HG03103 (cell line): ENCODE data around the gene CYB5B.
"Not testable (repeated sequence)": the region's sequence is repeated elsewhere in the genome, so short reads cannot be mapped to it uniquely, and the experiment has no call there.

ENCODE experiments used
- ATAC-seq: cut with Tn5 transposase; IDR thresholded peaks from one replicate; pipeline ENCODE4 v1.9.1; 2021; ENCODE audit warnings: low read depth; ENCODE audit not compliant: unreplicated experiment

The CYB5B gene

DNA sequence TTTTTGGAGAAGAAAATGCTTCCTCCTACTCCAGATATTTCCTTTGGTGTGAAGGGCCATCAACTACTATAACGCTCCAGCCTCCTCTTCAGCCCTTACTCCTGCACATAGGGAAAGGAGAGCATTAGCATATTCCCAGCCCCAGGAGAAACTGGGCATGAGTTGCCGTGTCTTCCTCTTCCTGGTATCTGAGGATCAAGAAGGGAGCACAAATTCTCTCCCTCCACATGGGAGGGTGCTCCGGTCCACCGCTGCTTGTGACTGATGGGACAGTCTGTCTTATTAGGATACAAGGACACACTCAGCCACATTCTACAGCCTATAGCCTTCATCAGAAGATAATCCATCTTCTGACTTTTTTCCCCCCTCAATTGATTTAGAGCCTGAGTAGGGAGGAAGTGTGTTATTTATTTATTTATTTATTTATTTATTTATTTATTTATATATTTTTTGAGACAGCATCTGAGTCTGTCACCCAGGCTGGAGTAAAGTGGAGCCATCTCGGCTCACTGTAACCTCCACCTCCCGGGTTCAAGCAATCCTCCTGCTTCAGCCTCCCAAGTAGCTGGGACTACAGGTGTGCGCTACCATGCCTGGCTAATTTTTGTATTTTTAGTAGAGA, 16.6 kb upstream of the CYB5B start:
- ATAC-seq = no peak

- no peak for ATAC-seq
Measured at GRCh38 chr16:69408475-69408874, 15.9 kb upstream of the CYB5B start.

DNA sequence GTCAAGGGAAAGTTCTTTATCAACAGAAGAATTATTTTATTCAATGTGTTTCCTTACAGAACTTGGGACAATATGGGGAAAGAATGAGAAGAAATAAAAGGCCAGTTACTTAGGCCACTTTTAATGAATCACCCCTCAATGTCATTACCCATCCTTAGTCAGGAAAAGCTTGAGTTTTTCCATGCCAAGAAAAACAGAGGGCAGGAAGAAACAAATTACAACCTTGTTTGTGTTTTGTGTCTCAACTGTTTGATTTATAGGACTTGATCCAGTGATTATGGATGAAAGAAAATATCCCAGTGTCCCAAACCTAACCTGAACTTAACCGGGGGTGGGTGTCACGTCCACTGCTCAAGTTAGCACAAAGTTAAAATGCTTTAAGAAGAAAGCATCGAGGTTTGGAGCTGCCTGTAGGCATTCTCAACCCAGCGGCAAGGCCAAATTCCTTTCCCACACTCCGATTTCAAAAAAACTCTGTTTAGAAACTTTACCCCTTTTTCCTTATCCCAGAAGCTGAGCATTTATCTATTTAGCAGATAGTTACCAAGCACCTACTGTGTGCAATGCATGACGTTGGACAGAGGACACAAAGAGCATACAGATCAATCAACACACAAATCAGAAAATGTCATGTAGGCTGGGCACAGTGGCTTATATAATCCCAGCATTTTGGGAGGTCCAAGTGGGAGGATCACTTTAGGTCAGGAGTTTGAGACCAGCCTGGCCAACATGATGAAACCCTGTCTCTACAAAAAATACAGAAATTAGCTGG, 14.0 kb upstream of the CYB5B start:
- no peak for ATAC-seq

DNA sequence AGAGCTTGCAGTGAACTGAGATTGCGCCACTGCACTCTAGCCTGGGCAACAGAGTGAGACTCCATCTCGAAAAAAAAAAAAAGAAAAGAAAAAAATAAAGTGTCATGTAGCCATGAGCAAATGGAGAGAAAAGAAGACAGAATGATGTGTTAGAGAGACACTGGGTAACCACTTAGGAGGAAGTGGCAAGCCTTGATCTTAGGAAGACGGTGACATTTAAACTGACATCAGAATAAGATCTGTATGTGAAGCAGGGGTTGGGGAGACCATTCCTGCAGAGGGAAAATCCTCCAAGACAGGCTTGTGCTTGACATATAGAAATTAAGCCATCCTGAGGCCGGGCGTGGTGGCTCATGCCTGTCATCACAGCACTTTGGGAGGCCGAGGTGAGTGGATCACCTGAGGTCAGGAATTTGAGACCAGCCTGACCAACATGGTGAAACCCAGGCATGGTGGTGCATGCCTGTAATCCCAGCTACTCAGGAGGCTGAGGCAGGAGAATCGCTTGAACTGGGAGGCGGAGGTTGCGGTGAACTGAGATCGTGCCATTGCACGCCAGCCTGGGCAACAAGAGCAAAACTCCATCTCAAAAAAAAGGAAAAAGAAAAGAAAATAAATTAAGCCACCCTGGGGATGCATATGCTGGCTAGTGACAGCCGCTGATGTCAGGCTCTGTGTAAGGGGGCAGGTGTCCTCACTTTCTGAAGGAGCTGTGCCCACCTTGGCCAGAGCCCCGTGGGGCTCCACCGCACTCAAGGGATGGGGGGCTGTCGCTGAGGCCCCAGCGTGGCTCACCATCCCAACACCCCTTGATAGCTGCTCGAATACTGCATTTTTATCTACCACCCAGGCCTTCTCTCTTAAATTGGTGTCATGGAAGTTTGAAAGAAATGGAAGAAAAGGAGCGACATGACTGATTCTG, 13.1 kb upstream of the CYB5B start:
- no peak for ATAC-seq

DNA sequence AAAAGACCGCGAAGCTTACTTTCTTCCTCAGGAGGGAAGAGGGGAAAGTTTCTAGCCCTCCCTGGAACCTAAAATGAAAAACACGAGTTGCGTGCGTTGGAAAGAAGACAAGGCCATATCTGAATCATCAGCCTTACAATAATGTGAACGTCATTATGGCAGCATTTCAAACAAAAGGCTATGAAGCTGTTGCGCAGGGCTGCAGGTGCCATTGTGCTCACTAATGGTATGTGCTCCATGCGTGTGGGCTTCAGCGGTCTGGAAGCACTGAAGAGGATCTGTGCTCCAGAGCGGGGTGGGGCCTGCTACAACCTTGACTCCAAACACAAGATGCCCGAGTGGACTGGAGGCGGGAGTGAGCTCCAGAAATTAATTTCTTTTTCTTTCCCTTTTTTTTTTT, 12.1 kb upstream of the CYB5B start:
- no peak for ATAC-seq

DNA sequence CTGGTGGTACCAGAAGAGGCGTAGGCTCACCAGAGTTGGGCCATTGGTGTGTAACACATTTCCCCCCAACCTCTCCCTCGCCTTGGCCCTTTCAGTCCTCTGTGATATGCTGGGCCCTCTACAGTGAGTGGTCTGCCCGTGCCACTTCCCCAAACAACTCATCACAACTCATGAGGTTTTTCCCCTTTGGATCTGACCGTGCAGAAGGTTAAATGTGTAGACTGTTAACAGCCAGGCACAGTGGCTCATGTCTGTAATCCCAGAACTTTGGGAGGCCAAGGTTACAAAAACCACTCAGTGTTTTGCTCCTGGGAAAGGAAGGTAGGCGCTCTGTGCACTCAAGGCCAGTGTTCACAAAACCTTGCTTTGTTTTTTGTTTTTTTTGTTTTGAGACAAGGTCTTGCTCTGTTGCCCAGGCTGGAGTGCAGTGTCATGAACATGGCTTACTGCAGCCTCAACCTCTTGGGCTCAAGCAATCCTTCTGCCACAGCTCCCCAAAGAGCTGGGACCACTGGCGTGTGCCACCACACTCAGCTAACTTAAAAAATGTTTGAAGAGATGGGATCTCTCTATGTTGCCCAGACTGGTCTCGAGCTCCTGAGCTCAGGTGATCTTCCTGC, 11.3 kb upstream of the CYB5B start:
- ATAC-seq = no peak

- no peak for ATAC-seq
Measured at GRCh38 chr16:69417520-69418199, 6.8 kb upstream of the CYB5B start.

DNA sequence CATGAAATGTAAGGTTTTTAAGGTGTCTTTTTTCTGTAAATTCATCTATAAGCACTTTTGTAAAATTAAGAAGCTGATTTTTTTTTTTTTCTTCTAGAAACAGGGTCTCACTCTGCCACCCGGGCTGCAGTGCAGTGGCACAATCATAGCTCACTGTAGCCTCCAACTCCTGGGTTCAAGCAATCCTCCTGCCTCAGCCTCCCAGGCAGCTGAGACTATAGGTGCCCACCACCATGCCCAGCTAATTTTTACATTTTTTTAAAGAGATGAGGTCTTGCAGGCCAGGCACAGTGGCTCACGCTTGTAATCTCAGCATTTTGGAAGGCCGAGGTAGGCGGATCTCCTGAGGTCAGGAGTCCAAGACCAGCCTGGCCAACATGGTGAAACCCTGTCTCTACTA, 4.5 kb upstream of the CYB5B start:
- ATAC-seq = no peak

GRCh38 chr16:69423189-69423588, 1.2 kb upstream of the CYB5B start:
- ATAC-seq = no peak

DNA sequence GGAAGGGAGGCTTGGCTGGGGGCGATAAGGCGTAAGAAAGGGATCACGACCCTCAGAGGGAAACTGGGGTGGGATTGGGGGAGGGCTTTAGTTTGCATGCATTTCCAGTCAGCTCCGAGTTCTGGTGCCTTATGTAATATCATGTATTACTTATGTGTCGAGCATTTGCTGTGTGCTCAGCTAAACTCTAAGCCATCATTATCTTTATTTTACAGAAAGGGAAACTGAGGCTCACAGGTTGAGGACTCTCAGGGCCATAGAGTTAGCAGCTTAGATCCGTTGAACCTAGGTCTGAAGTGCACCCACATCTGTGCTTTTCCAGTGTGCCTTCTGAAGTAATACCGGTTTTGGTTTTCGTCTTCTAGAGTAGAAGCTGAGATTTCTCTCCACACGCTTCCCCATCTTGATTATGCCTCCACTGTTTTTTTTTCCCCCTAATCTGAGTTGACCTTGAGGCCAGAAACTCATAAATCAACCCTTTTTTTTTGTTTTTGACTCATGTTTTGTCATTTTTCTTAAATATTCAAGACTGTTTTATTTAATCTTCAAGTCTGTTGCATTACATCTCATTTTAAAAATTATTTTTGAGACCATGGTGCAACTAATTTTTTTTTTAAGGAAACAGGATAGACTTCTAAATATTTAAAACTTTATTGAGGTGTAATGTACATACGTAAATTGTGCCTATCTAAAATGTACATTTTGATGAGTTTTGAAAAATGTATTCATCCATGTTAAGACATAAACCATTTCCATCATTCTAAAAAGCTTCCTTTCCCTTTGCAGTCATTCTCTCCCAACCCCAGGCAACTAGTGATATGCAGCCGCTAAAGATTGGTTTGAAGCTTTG, 741 bp downstream of the CYB5B start:
- ATAC-seq = no peak

DNA sequence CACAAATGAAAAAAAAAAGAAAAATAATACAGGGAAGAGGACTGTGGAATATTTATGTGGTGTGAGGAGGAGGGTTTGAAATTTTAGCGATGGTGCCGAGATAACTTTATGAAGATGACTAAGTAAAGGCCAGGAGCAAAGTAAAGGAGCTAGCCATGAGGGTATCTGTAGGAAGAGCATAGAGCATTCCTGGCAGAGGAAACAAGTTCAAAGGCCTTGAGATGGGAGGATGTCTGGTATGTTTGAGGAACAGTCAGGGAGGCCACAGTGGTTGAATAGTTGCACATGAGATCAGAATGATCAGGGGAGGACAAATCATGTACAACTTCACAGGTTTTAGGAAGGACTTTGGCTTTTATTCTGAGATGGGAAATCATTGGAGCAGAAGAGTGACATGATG, 4.2 kb downstream of the CYB5B start:
- no peak for ATAC-seq

DNA sequence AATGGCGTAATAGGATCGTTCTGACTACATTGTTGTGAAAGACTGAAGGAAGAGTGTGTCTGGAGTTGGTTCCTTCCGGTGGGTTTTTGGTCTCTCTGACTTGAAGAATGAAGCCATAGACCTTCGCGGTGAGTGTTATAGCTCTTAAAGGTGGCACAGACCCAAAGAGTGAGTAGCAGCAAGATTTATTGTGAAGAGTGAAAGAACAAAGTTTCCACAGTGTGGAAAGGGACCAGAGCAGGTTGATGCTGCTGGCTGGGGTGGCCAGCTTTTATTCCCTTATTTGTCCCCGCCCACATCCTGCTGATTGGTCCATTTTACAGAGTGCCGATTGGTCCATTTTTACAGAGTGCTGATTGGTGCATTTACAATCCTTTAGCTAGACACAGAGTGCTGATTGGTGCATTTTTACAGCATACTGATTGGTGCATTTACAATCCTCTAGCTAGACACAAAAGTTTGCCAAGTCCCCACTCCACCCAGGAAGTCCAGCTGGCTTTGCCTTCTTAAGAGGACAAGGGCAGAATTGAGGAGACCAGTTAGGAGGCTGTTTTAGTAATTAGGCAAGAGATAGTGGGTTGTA, 4.7 kb downstream of the CYB5B start:
- ATAC-seq = not testable (repeated sequence)

DNA sequence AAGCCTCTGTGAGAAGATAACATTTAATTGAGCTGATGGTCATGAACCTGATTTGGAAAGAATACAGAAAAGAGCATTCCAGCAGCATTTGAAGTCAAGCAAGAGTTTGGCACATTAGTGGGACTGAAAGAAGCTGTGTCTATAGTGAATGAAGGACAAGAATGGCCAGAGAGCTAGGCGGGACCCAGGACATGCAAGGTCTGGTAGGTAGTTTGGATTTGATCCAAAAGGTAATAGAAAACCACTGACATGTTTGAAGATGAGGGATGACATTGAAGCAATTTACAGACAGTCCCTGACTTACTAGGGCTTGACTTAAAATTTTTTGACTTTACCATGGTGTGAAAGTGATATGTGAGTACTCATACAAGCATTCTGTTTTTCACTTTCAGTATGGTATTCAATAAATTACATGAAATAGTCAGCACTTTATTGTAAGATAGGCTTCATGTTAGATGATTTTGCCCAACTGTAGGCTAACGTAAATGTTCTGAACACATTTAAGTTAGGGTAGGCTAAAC, 7.6 kb downstream of the CYB5B start:
- no peak for ATAC-seq

DNA sequence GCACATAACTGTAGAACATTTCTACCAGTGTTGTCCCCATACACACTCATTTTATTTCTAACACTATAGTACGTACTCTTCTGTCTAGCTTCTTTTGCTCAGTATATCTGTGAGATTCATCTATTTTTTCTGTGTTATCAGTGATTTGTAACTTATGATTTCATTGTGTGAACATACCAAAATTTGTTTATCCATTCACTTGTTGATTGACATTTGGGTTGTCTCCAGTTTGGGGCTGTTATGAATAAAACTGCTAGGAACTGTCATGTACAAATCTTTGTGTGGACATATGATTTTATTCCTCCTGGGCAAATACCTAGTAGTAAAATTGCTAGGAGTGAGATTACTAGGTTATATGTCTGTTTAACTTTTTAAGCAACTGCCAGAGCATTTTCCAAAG, 9.6 kb downstream of the CYB5B start:
- no peak for ATAC-seq

- ATAC-seq = no peak
Measured at GRCh38 chr16:69435977-69436820, 11.8 kb downstream of the CYB5B start.

GRCh38 chr16:69436896-69437295, 12.5 kb downstream of the CYB5B start:
- ATAC-seq = no peak

GRCh38 chr16:69438465-69438864, 14.0 kb downstream of the CYB5B start:
- ATAC-seq = no peak

- no peak for ATAC-seq
Measured at GRCh38 chr16:69440250-69440649, 15.8 kb downstream of the CYB5B start.
